Endothelial cell of umbilical vein (primary cell): ENCODE measurements around the gene MAML2. TPM values are rescaled to one million over a fixed set of nuclear protein-coding genes. Genes with fewer than 3 reads are reported as not detected.

ENCODE experiments used
- BruUV-seq: library from RNA; stranded (reverse); fragments of 400-500 nt; replicated peaks from 2 replicates; lab custom pipeline; 2021; lab: Mats Ljungman, UMichigan
- CTCF ChIA-PET: fragments of 300-600, 350-600 bp; sonication (Branson Sonifier 250); formaldehyde crosslinking; loops from one replicate; lab custom pipeline; 2021; ENCODE audit warnings: antibody characterized with exemption, inconsistent platforms; lab: Charles Lee
- POLR2A ChIA-PET: fragments of 300-600, 350-600 bp; sonication (Branson Sonifier 250); formaldehyde crosslinking; loops from one replicate; lab custom pipeline; 2021; ENCODE audit warnings: antibody characterized with exemption, inconsistent platforms; lab: Charles Lee
- DNase-seq: peaks from one replicate; pipeline ENCODE4 v3.0.0-alpha.2; 2011; ENCODE audit warnings: low read depth, low spot score
- FAIRE-seq: peaks from 2 replicates; lab custom pipeline; 2011; peaks lifted over from hg19 to GRCh38; lab: Jason Lieb, UNC
- H2AFZ ChIP-seq: 2 replicates; pipeline ENCODE4 v1.6.0; 2012; ENCODE audit warnings: low read depth, low read length, control low read depth, inconsistent platforms
- H3K27ac ChIP-seq: 2 replicates; pipeline ENCODE4 v1.5.1; 2011; ENCODE audit warnings: low read depth, mild to moderate bottlenecking, control low read depth, low read length, moderate library complexity; ENCODE audit not compliant: insufficient read depth
- H3K27me3 ChIP-seq, 2 experiments: 2 replicates each; pipeline versions ENCODE4 v1.6.0 to v1.6.1; 2011; ENCODE audit warnings: low read length in 2 of 2, mixed read lengths in 1 of 2; ENCODE audit not compliant: control insufficient read depth in 2 of 2, insufficient read depth in 2 of 2
- H3K36me3 ChIP-seq, 2 experiments: 2 replicates in 1 of 2; 3 replicates in 1 of 2; pipeline ENCODE4 v1.5.1; 2011; ENCODE audit warnings: low read length in 2 of 2, mild to moderate bottlenecking in 1 of 2, moderate library complexity in 1 of 2; ENCODE audit not compliant: control insufficient read depth in 2 of 2, insufficient read depth in 2 of 2; ENCODE audit errors: extremely low read depth in 1 of 2
- H3K4me1 ChIP-seq: 3 replicates; pipeline ENCODE4 v1.5.1; 2011; ENCODE audit warnings: mild to moderate bottlenecking, low read length; ENCODE audit not compliant: control insufficient read depth, insufficient read depth; ENCODE audit errors: extremely low read depth
- H3K4me2 ChIP-seq: 2 replicates; pipeline ENCODE4 v1.6.1; 2011; ENCODE audit warnings: low read length, control low read depth, mixed read lengths; ENCODE audit not compliant: insufficient read depth
- H3K4me3 ChIP-seq, 3 experiments: fragments of 200-600 bp in 1 of 3; sonication (generic), shearing (Covaris generic) in 1 of 3; replicated peaks in 1 of 3; 2 replicates each; pipeline ENCODE4 v1.5.1; 2011 to 2016; ENCODE audit warnings: control low read depth in 3 of 3, low read length in 3 of 3, mild to moderate bottlenecking in 2 of 3, inconsistent platforms in 1 of 3, low read depth in 1 of 3, moderate library complexity in 1 of 3; ENCODE audit not compliant: insufficient read depth in 1 of 3
- H3K79me2 ChIP-seq: 2 replicates; pipeline ENCODE4 v1.6.0; 2012; ENCODE audit warnings: low read length, inconsistent platforms; ENCODE audit not compliant: control insufficient read depth, insufficient read depth
- H3K9ac ChIP-seq: replicated peaks from 2 replicates; pipeline ENCODE3; 2011; ENCODE audit warnings: low read length, control low read depth; ENCODE audit not compliant: insufficient read depth; ENCODE audit errors: extremely low read depth
- H3K9me1 ChIP-seq: replicated peaks from 3 replicates; pipeline ENCODE4 v1.6.0; 2011; ENCODE audit warnings: mild to moderate bottlenecking, low read length; ENCODE audit not compliant: control insufficient read depth, insufficient read depth; ENCODE audit errors: extremely low read depth
- H3K9me3 ChIP-seq: replicated peaks from 2 replicates; pipeline ENCODE4 v1.5.1; 2012; ENCODE audit warnings: low read length, inconsistent platforms; ENCODE audit not compliant: control insufficient read depth, insufficient read depth
- H4K20me1 ChIP-seq: replicated peaks from 2 replicates; pipeline ENCODE3; 2011; ENCODE audit warnings: mild to moderate bottlenecking, low read length; ENCODE audit not compliant: control insufficient read depth, insufficient read depth; ENCODE audit errors: extremely low read depth
- EZH2 ChIP-seq: IDR thresholded peaks from 2 replicates; pipeline ENCODE4 v1.6.1; 2012; ENCODE audit warnings: borderline replicate concordance, low read depth, mild to moderate bottlenecking, moderate library complexity, low read length, inconsistent platforms; ENCODE audit not compliant: severe bottlenecking
- FOS ChIP-seq: IDR thresholded peaks from 2 replicates; pipeline ENCODE4 v1.6.1; 2011; ENCODE audit warnings: mild to moderate bottlenecking, low read length, moderate library complexity, borderline replicate concordance; ENCODE audit not compliant: insufficient read depth
- GATA2 ChIP-seq: IDR thresholded peaks from 2 replicates; pipeline ENCODE4 v1.7.0; 2011; ENCODE audit warnings: low read depth, mild to moderate bottlenecking, moderate library complexity, mixed read lengths, low read length; ENCODE audit not compliant: insufficient read length, insufficient read depth
- JUN ChIP-seq: IDR thresholded peaks from 2 replicates; pipeline ENCODE4 v1.6.1; 2011; ENCODE audit warnings: borderline replicate concordance, low read depth; ENCODE audit not compliant: insufficient read length, insufficient read depth
- MYC ChIP-seq: IDR thresholded peaks from one replicate; pipeline ENCODE4 v1.6.1; 2011; ENCODE audit warnings: mild to moderate bottlenecking, low read depth, low read length
- POLR2A ChIP-seq: IDR thresholded peaks from 2 replicates; pipeline ENCODE4 v1.6.1; 2012; ENCODE audit warnings: low read depth, mild to moderate bottlenecking, control low read depth, low read length
- POLR2AphosphoS5 ChIP-seq: IDR thresholded peaks from 2 replicates; pipeline ENCODE4 v1.6.1; 2012; ENCODE audit warnings: low read depth, mild to moderate bottlenecking, control low read depth, low read length, moderate library complexity; ENCODE audit not compliant: insufficient read depth
- dilution Hi-C: fragments of 300-500 bp; cut with MboI; formaldehyde crosslinking; loops from one replicate; pipeline ENCODE4 v1.15.0; 2019; ENCODE audit warnings: low sequenced_read_pairs; ENCODE audit not compliant: extremely low pct_ligation_motif_present
- intact Hi-C: fragments of 100-400 bp; cut with micrococcal nuclease; formaldehyde crosslinking; loops from one replicate; pipeline ENCODE4 v1.10.0; 2022
- polyA plus RNA-seq, 4 experiments: library from polyadenylated mRNA; depleted of rRNA in 3 of 4; stranded (reverse) in 3 of 4; unstranded in 1 of 4; fragments of >200 nt; gene quantifications; 2 replicates each; pipeline versions ENCODE4 v1.2.1 to v1.2.3, GENCODE V29; 2011 to 2012; ENCODE audit warnings: missing spikeins in 1 of 4
- total RNA-seq: library from RNA; stranded (reverse); gene quantifications from 2 replicates; pipeline ENCODE4 v1.2.3, GENCODE V29; 2021
- TF ChIP-seq, protein P1 (sequence below): IDR thresholded peaks from 2 replicates; pipeline ENCODE4 v1.6.1; 2011; ENCODE audit not compliant: insufficient read depth, insufficient read length
- TF ChIP-seq, protein P2 (sequence below), 2 donors: IDR thresholded peaks; 1 replicate in 1 of 2; 2 replicates in 1 of 2; pipeline ENCODE4 v1.5.1; 2011; ENCODE audit warnings: low read length in 2 of 2, mild to moderate bottlenecking in 2 of 2, moderate library complexity in 2 of 2, control low read depth in 1 of 2, inconsistent platforms in 1 of 2, low read depth in 1 of 2; ENCODE audit not compliant: insufficient read depth in 1 of 2; ENCODE audit errors: extremely low read depth in 1 of 2

MAML2 gene
- total and polyA plus RNA-seq, 2 donors (not counting 3 experiments of a cell fraction or from before 2014, with no cell fraction given), result 12.4 to 16.8 TPM

DNA sequence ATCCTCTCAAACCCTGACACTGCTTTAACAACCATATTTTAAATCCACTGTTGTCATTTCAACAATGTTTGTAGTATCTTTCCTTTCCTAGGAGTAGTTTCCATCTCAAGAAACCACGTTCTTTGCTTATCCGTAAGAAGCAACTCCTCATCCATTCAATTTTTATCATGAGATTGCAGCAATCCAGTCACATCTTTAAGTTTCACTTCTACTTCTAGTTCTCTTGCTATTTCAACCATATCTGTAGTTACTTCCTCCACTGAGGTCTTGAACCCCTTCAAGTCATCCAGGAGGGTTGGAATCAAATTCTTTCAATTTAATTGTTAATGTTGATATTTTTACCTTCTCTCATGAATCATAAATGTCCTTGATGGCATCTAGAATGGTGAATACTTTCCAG, 24.3 kb upstream of the MAML2 start:
- Histone ChIP-seq H3K4me1 (no peaks in the 10 kb centered on the region), H3K36me3 (peaks cover 0 to 5% of the 10 kb centered on the region in 2 experiments), H3K27ac (no peak overlapping the region), H2AFZ (no peak overlapping the region), H3K27me3 (no peaks in the 10 kb centered on the region), H3K9me3 (no peaks in the 10 kb centered on the region), H3K79me2 (no peaks in the 10 kb centered on the region), H3K9me1 (no peaks in the 10 kb centered on the region), H3K4me3 (no peak overlapping the region), H4K20me1 (no peaks in the 10 kb centered on the region), H3K4me2 (no peak overlapping the region), H3K9ac (no peak overlapping the region)
- POLR2A ChIA-PET, result no interaction called here
- TF ChIP-seq, protein P1, sequence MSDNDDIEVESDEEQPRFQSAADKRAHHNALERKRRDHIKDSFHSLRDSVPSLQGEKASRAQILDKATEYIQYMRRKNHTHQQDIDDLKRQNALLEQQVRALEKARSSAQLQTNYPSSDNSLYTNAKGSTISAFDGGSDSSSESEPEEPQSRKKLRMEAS, result no peak
- no peak for TF ChIP-seq FOS
- TF ChIP-seq JUN, result no peak
- no peak for TF ChIP-seq EZH2
- no peak for TF ChIP-seq MYC
- TF ChIP-seq, protein P2, sequence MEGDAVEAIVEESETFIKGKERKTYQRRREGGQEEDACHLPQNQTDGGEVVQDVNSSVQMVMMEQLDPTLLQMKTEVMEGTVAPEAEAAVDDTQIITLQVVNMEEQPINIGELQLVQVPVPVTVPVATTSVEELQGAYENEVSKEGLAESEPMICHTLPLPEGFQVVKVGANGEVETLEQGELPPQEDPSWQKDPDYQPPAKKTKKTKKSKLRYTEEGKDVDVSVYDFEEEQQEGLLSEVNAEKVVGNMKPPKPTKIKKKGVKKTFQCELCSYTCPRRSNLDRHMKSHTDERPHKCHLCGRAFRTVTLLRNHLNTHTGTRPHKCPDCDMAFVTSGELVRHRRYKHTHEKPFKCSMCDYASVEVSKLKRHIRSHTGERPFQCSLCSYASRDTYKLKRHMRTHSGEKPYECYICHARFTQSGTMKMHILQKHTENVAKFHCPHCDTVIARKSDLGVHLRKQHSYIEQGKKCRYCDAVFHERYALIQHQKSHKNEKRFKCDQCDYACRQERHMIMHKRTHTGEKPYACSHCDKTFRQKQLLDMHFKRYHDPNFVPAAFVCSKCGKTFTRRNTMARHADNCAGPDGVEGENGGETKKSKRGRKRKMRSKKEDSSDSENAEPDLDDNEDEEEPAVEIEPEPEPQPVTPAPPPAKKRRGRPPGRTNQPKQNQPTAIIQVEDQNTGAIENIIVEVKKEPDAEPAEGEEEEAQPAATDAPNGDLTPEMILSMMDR (IDR thresholded peaks at IDR 0.05; ENCODE audit: extremely low read depth in 1 of 2, insufficient read depth in 1 of 2, low read depth in 1 of 2, low read length in 2 of 2), result no peak
- TF ChIP-seq POLR2AphosphoS5, result no peak
- no peak for TF ChIP-seq GATA2
- no peak for TF ChIP-seq POLR2A
- no peak for FAIRE-seq
- intact Hi-C loops (no loop called here), dilution Hi-C loops (no loop called here)
- no peak for DNase-seq
- BruUV-seq, result no TSS peak
- CTCF ChIA-PET, result no interaction called here
